Measurements from ENCODE around the gene CD47.

The CD47 gene

GRCh38 chr3:108098003-108098370 is 7.2 kb upstream of the CD47 start:
- TF ChIP-seq, protein P1, sequence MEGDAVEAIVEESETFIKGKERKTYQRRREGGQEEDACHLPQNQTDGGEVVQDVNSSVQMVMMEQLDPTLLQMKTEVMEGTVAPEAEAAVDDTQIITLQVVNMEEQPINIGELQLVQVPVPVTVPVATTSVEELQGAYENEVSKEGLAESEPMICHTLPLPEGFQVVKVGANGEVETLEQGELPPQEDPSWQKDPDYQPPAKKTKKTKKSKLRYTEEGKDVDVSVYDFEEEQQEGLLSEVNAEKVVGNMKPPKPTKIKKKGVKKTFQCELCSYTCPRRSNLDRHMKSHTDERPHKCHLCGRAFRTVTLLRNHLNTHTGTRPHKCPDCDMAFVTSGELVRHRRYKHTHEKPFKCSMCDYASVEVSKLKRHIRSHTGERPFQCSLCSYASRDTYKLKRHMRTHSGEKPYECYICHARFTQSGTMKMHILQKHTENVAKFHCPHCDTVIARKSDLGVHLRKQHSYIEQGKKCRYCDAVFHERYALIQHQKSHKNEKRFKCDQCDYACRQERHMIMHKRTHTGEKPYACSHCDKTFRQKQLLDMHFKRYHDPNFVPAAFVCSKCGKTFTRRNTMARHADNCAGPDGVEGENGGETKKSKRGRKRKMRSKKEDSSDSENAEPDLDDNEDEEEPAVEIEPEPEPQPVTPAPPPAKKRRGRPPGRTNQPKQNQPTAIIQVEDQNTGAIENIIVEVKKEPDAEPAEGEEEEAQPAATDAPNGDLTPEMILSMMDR (IDR thresholded peaks at IDR 0.05), result no peak
- TF ChIP-seq ZFX (IDR thresholded peaks at IDR 0.05; ENCODE audit: borderline replicate concordance), result no peak

GRCh38 chr3:108097322-108098002 is 6.6 kb upstream of the CD47 start:
- no peak overlapping the region for H3K27ac ChIP-seq
- TF ChIP-seq, protein P1 (IDR thresholded peaks at IDR 0.05), result no peak
- no peak for TF ChIP-seq ZFX (IDR thresholded peaks at IDR 0.05; ENCODE audit: borderline replicate concordance)

More at GRCh38 chr3:108098003-108098370, 7.2 kb upstream of the CD47 start:
- H3K27ac ChIP-seq, result no peak overlapping the region

DNA sequence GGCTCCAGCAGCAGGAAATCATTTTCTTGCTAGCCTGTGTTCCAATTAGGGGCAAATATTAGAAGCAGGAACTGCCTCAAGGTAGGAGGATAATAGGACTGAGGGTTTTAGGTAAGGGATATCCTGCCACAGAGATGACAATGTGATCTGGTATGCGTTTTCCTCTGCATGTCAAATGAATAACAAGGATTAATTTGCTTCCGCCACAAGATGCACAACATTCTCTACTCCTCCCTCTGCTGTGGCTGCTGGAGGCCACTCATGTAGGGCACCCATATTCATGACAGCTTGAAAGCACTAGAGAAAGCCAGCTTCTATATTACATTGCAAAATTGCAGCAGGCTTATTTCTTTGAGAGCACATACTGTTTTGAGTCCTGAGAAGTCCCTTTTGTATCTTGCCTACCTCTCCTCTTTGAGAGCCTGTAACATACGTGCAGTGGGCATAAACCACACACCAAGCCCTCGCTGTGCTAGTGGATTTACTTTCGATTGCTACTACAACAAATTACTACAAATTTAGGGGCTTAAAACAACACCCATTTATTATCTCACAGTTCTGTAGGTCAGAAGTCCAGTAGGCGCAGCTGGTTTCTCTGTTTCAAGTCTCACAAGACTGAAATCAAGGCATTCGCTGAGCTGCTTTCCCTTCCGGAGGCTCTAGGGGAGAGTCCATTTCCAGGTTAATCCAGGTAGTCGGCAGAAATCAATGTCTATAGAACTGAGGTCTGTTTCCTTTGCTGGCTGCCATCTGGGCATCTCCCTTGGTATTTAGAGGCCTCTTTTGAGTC is 5.9 kb upstream of the CD47 start:
- H3K27ac ChIP-seq, result no peak overlapping the region
- TF ChIP-seq, protein P1 (IDR thresholded peaks at IDR 0.05), result no peak
- no peak for TF ChIP-seq ZFX (IDR thresholded peaks at IDR 0.05; ENCODE audit: borderline replicate concordance)

DNA sequence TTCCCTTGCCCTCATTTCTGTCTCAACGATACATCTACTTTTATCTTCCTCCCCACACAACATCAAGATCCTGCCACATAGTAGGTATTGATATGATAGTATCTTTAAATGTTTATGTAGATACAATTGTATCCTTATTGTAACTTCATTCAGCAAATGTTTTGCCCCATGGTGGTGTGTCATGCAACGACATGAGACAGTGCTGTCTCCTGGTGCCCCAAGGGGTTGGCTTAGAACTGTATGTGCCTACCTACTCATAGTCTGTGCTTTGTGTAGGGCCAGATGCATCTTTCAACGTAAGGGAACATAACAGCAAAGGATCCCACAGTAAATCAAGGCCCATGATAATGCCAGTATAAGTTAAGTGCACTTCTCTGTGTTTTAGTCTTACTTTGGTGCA is 2.8 kb upstream of the CD47 start:
- TF ChIP-seq, protein P1 (IDR thresholded peaks at IDR 0.05), result no peak
- no peak for TF ChIP-seq ZFX (IDR thresholded peaks at IDR 0.05; ENCODE audit: borderline replicate concordance)
- H3K27ac ChIP-seq, result no peak overlapping the region

DNA sequence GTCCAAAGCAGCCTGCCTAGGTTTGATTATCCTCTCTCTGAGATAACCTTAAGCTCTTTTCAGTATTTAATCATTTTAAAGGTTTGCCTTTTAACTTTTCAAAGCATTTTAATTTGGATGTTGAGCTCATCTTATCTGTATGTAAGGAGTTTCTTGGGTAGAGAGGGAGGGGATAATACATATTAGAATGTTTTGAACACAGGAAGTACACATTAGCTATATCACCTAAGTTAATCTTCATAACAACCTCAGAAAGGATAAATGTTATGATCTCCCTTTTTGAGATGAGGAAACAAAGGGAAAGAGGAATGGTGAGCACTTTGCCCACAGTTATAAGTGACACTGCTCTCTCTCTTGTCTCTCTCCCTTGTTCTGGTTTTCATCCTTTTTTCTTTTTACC is 2.2 kb upstream of the CD47 start:
- H3K27ac ChIP-seq, result no peak overlapping the region
- TF ChIP-seq ZFX (IDR thresholded peaks at IDR 0.05; ENCODE audit: borderline replicate concordance), result no peak
- TF ChIP-seq, protein P1 (IDR thresholded peaks at IDR 0.05), result no peak

DNA sequence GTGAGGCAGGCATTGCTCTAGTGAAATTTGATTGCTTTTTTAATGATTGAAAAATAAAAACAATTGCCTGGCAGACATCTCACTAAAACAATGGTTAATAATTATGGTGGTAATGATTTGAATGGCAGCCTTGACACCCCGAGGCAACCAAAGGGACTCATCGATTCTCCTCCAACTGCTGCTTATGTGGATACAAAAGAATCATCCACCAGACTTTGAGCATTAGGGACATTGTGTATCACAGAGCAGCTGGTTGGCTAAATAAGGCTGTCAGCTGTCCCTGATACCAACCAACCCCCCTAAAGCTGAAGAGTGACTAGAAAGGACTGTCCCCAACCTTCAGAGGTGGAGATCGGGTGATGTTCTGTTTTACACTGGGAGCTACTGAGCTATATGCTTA is 1.7 kb upstream of the CD47 start:
- TF ChIP-seq, protein P1 (IDR thresholded peaks at IDR 0.05), result no peak
- no peak for TF ChIP-seq ZFX (IDR thresholded peaks at IDR 0.05; ENCODE audit: borderline replicate concordance)
- no peak overlapping the region for H3K27ac ChIP-seq

All from 22Rv1 (cell line).